Keratinocyte (primary cell): ENCODE data around the gene POC5. TPM values are rescaled to one million over a fixed set of nuclear protein-coding genes. Genes with fewer than 3 reads are reported as not detected.

Experiments
- DNase-seq: peaks from one replicate; pipeline ENCODE4 v3.0.0-alpha.2; 2011; ENCODE audit warnings: low read depth, missing footprints, low spot score
- FAIRE-seq: peaks from 2 replicates; lab custom pipeline; 2011; peaks lifted over from hg19 to GRCh38; lab: Jason Lieb, UNC
- H2AFZ ChIP-seq: 2 replicates; pipeline ENCODE4 v1.6.0; 2012; ENCODE audit warnings: low read length, control low read depth, inconsistent platforms; ENCODE audit not compliant: control insufficient read depth
- H3K27ac ChIP-seq: 2 replicates; pipeline ENCODE4 v1.5.1; 2011; ENCODE audit warnings: low read length; ENCODE audit not compliant: control insufficient read depth, insufficient read depth
- H3K27me3 ChIP-seq: 3 replicates; pipeline ENCODE4 v1.6.0; 2011; ENCODE audit warnings: low read length; ENCODE audit not compliant: control insufficient read depth, insufficient read depth; ENCODE audit errors: extremely low read depth
- H3K36me3 ChIP-seq, 2 experiments: 2 replicates in 1 of 2; 3 replicates in 1 of 2; pipeline ENCODE4 v1.5.1; 2011; ENCODE audit warnings: low read length in 2 of 2, mild to moderate bottlenecking in 1 of 2; ENCODE audit not compliant: control insufficient read depth in 2 of 2, insufficient read depth in 2 of 2; ENCODE audit errors: extremely low read depth in 1 of 2
- H3K4me1 ChIP-seq: 3 replicates; pipeline ENCODE4 v1.5.1; 2011; ENCODE audit warnings: low read length; ENCODE audit not compliant: control insufficient read depth, insufficient read depth; ENCODE audit errors: extremely low read depth
- H3K4me2 ChIP-seq: 3 replicates; pipeline ENCODE4 v1.6.0; 2011; ENCODE audit warnings: low read depth, low read length; ENCODE audit not compliant: control insufficient read depth, insufficient read depth; ENCODE audit errors: extremely low read depth
- H3K4me3 ChIP-seq, 3 experiments: fragments of 200-600 bp in 1 of 3; sonication (generic) in 1 of 3; 2 replicates in 2 of 3; 3 replicates in 1 of 3; pipeline ENCODE4 v1.5.1; 2011 to 2016; ENCODE audit warnings: low read length in 3 of 3, mild to moderate bottlenecking in 3 of 3, control low read depth in 2 of 3, inconsistent platforms in 1 of 3, low read depth in 1 of 3, mixed read lengths in 1 of 3, mixed run types in 1 of 3, moderate library complexity in 1 of 3; ENCODE audit not compliant: control insufficient read depth in 2 of 3, insufficient read depth in 2 of 3; ENCODE audit errors: extremely low read depth in 1 of 3
- H3K79me2 ChIP-seq: 2 replicates; pipeline ENCODE4 v1.6.0; 2012; ENCODE audit warnings: low read length; ENCODE audit not compliant: control insufficient read depth, insufficient read depth
- H3K9ac ChIP-seq: 3 replicates; pipeline ENCODE4 v1.6.0; 2011; ENCODE audit warnings: low read length; ENCODE audit not compliant: control insufficient read depth, insufficient read depth; ENCODE audit errors: extremely low read depth
- H3K9me1 ChIP-seq: 3 replicates; pipeline ENCODE4 v1.6.0; 2011; ENCODE audit warnings: low read length; ENCODE audit not compliant: control insufficient read depth, insufficient read depth; ENCODE audit errors: extremely low read depth
- H3K9me3 ChIP-seq: 2 replicates; pipeline ENCODE4 v1.5.1; 2012; ENCODE audit warnings: low read depth, low read length; ENCODE audit not compliant: control insufficient read depth
- H4K20me1 ChIP-seq: 3 replicates; pipeline ENCODE4 v1.6.0; 2011; ENCODE audit warnings: low read length; ENCODE audit not compliant: control insufficient read depth, insufficient read depth; ENCODE audit errors: extremely low read depth
- CTCF ChIP-seq, 3 experiments: IDR thresholded peaks in 1 of 3; conservative IDR thresholded peaks in 1 of 3; optimal IDR thresholded peaks in 1 of 3; 2 replicates in 2 of 3; 3 replicates in 1 of 3; pipeline versions ENCODE3 to v1.5.1; 2011; ENCODE audit warnings: low read length in 3 of 3, mild to moderate bottlenecking in 3 of 3, moderate library complexity in 2 of 3, control low read depth in 1 of 3, inconsistent platforms in 1 of 3; ENCODE audit not compliant: insufficient read depth in 2 of 3; ENCODE audit errors: extremely low read depth in 1 of 3
- EZH2 ChIP-seq: IDR thresholded peaks from one replicate; pipeline ENCODE4 v1.6.1; 2012; ENCODE audit warnings: inconsistent platforms, mild to moderate bottlenecking, low read length, moderate library complexity
- dilution Hi-C: fragments of 300-500 bp; cut with MboI; formaldehyde crosslinking; loops from one replicate; pipeline ENCODE4 v1.7.0; 2020; ENCODE audit warnings: low sequenced_read_pairs; ENCODE audit not compliant: extremely low pct_ligation_motif_present
- polyA plus RNA-seq, 5 experiments: library from polyadenylated mRNA; depleted of rRNA in 3 of 5; stranded (reverse) in 3 of 5; stranded (forward) in 1 of 5; unstranded in 1 of 5; fragments of >200 nt; gene quantifications; 1 replicate in 1 of 5; 2 replicates in 3 of 5; 3 replicates in 1 of 5; pipeline versions ENCODE4 v1.2.1 to v1.2.3, GENCODE V29; 2011 to 2012; ENCODE audit warnings: missing spikeins in 2 of 5, low read depth in 1 of 5, low replicate concordance in 1 of 5

The POC5 gene
- polyA plus RNA-seq, 1 donor (not counting 4 experiments of a cell fraction or from before 2014, with no cell fraction given), result 10.4 TPM

- Histone ChIP-seq H3K9me3 (no peaks in the 10 kb centered on the region), H3K27me3 (no peaks in the 10 kb centered on the region)
- dilution Hi-C loops, result no loop called here
These were observed 76.8 kb downstream of the POC5 start for GRCh38 chr5:75640395-75640794.

GRCh38 chr5:75639535-75640311 lies 77.5 kb downstream of the POC5 start:
- dilution Hi-C loops, result no loop called here
- Histone ChIP-seq H3K9ac (peak overlapping the region; percentile 37), H3K4me3 (no peak overlapping the region), H3K27ac (peak overlapping the region; percentile 58), H3K27me3 (no peaks in the 10 kb centered on the region), H3K36me3 (no peaks in the 10 kb centered on the region), H2AFZ (no peak overlapping the region), H3K4me2 (peak overlapping the region; percentile 55), H3K79me2 (no peaks in the 10 kb centered on the region), H4K20me1 (no peaks in the 10 kb centered on the region), H3K9me1 (no peaks in the 10 kb centered on the region), H3K9me3 (no peaks in the 10 kb centered on the region), H3K4me1 (peaks cover 16% of the 10 kb centered on the region)
- DNase-seq (no peak), FAIRE-seq (no peak)
- TF ChIP-seq CTCF (optimal IDR thresholded peaks at IDR 0.05 in 1 of 3, IDR thresholded peaks at IDR 0.05 in 1 of 3, conservative IDR thresholded peaks at IDR 0.05 in 1 of 3; ENCODE audit: extremely low read depth in 1 of 3, insufficient read depth in 2 of 3, low read length in 3 of 3) (no peak), EZH2 (no peak)

More at GRCh38 chr5:75640395-75640794, 76.8 kb downstream of the POC5 start:
- TF ChIP-seq EZH2, result no peak
- no peak for TF ChIP-seq CTCF (optimal IDR thresholded peaks at IDR 0.05 in 1 of 3, IDR thresholded peaks at IDR 0.05 in 1 of 3, conservative IDR thresholded peaks at IDR 0.05 in 1 of 3; ENCODE audit: extremely low read depth in 1 of 3, insufficient read depth in 2 of 3, low read length in 3 of 3)
- Histone ChIP-seq H4K20me1 (no peaks in the 10 kb centered on the region), H3K4me1 (peaks cover 16% of the 10 kb centered on the region), H3K4me3 (peak overlapping the region in 1 of 3 experiments; percentile 18), H3K79me2 (no peaks in the 10 kb centered on the region), H3K36me3 (no peaks in the 10 kb centered on the region), H2AFZ (no peak overlapping the region), H3K4me2 (peak overlapping the region; percentile 55), H3K9me1 (no peaks in the 10 kb centered on the region), H3K27ac (peak overlapping the region; percentile 58), H3K9ac (peak overlapping the region; percentile 37)
- no peak for DNase-seq
- FAIRE-seq, result peak; percentile 76
